Stimulated activated CD4-positive, alpha-beta T cell treated with anti-CD3 and anti-CD28 coated beads, TNF-alpha, amount 100 ng/mL, for 24 hours (primary cell): ENCODE results near the gene ITGA11.
"Not testable (repeated sequence)": the region's sequence is repeated elsewhere in the genome, so short reads cannot be mapped to it uniquely, and the experiment has no call there.

Experiments
- DNase-seq, 3 experiments: peaks; one replicate each; pipeline ENCODE4 v3.0.0-alpha.2; 2020; ENCODE audit warnings: low read depth in 3 of 3

Gene ITGA11

DNA sequence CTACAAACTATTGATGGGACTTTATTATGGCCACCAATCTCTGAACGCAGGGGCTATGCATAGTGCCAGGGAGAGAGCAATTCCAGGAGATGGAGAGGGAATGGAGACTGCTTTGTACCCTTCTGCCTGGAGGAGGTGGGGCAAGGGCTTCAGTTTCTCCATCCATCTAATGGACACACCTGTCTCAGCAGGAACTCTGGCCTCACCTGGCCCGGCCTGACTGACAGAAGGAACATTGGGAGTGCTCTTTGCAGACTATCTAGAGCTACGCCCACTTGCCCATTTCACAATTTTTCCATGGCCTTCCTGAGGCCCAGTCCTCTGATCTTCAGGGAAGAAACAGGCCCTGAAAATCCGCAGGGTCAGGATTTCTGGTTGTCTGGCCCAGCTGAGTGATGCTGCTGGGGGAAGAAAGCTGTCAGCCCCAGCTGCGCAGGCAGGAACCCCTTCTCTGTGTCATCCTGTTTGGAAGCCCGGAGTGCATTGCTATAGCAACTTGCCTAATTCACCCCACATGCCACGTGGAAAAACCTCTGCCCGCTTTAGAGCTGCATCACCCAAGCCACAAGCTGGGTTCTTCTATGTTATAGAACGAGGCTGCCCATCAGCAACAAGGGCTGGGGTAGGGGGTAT is 6.4 kb downstream of the ITGA11 start:
- no peak for DNase-seq

DNA sequence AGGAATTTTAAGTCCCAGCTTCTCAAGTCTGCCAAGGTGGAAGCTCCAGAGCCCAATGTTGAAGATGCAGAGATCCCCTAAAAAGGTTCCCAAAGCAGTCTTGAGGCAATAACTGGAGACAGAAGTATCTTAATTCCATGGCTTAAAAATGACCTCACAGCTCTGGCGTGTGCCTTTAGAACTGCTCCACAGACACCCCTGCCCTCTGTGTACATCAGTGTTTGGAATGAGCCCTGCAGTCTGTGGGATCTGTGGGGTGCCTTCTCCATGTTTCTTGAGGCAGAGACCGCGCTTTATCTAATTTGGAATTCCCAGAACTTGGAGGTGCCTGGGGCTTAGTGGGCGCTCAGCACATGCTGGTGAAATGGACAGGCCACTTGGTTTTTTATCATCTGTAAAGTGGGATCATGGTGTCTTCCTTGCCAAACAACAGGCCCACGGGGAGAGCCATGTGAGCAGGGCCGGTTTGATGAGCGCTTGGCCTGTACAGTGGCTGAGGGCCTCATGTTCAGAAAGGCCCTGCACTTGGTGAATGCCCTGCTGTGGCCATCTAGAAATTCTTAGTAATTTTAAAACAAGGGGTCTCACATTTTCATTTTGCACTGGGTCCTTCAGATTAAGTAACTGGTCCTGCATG is 7.1 kb downstream of the ITGA11 start:
- no peak for DNase-seq

DNA sequence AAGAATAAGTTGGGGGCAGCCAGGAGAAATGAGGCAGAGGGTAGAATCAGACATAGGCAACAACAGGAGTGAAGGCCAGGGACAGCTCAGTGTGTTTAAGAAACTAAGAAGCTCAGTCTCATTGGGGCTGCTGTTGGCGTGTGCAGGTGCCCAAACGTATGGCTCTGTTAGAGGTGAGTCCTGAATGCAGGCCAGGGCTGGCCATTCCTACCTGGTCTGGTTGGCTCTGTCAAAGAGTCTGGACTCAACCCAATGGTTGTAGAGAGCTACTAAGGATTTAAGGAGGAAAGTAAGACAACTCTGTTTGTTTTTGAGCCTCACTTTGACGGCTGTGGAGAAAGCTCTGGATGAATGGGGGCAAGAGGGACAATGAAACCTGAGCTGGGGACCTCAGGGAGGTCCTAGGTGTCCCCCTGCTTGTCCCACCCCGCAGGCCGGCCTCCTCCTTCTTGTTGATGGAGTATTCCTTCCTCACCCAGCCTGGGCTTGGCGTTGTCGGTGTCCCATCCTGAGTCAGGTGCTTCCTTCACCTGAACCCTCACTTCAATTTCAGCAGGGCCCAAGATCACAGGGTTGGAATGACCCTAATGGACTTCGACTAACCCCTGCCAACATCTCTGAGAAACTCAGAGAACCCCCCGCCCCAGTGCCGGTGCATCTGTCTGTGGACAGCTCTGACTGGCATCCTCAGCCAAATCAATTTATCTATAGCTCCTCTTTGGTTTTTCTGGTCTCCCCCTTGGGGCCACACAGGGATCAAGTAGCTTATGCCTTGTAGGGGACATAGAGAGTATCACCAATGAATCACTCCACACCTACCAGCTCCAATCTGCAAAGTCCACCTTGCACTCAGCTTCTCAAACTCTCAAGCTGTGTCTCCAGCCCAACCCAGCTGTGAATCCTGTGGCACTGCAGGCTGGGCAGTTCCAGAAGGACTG is 8.3 kb downstream of the ITGA11 start:
- no peak for DNase-seq

DNA sequence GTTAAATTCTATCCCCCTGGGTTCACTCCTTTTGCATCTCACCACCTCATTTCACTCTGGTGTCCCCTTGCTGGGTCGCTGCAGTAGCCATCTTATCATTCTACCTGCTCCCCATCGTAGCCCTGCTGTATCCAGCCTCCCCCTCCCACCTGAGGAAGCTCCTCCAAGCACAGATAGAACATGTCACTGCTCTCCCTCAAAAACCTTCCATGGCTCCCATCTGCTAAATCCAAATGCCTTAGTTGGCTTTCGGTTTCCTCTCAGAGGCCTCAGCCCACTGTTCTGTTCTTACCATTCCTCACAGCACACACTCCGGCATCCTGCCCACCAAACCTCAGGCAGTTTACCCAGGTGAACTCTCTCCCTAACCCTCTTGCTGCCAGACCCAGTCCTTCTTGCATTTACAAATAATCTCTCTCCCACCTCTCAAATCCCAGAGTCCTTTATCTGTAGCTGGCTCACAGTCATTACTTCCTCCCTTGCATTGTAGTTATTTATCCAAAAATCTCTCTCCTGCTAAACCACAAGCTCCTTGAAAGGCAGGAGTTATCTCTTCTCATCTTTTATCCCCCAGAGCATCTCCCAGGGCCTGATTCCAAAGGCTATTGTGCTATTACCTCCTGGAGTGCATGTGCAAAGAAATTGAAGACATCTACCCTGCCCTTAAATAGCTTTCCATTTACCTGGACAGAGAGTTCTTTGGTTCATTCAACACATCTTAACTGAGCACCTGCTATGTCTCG is 9.4 kb downstream of the ITGA11 start:
- DNase-seq, result not testable (repeated sequence)

DNA sequence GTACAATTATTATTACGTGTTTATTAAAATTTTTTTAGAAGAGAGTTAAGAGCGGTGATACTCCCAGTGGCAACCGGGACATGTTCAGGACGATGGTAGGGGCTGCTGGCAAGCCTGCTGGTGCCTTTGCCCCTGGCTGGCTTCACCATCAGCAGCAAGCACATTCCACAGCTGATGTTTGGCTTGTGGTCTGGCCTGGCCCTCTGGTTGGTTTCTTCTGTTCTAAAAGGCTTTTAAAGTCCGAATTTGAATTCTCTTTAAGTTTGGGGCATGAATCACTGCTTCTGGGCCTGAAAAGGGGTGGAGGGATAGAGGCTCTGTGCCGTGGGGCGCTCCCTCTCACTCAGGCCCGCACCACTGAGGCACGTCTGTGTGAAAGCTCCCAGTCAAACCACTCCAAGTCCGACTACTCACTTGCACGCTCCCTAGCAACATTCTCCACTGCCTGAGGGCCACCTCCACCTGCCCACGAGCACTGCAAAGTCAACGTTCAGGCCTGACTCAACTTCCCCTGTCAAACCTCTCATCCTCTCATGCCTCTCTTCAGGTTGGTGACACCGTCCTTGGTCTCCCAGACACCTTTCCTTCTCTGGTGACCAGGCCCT is 10.1 kb downstream of the ITGA11 start:
- DNase-seq, result no peak

DNA sequence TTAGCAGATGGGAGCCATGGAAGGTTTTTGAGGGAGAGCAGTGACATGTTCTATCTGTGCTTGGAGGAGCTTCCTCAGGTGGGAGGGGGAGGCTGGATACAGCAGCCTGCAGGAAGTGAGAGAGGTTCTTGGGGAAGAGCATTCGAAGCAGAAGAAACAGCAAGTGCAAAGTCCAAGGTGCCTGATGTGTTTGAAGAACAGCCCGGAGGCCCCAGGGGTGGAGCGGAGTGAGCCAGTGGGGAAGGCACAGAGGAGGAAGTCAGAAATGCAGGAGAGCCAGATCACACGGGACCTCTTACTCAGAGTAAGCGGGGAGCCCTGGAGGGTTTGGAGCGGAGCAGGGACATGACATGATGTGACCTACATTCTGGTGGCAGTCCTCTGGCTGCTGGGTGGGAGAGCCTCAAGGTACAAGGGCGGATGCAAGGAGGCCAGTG is 10.8 kb downstream of the ITGA11 start:
- DNase-seq, result no peak

DNA sequence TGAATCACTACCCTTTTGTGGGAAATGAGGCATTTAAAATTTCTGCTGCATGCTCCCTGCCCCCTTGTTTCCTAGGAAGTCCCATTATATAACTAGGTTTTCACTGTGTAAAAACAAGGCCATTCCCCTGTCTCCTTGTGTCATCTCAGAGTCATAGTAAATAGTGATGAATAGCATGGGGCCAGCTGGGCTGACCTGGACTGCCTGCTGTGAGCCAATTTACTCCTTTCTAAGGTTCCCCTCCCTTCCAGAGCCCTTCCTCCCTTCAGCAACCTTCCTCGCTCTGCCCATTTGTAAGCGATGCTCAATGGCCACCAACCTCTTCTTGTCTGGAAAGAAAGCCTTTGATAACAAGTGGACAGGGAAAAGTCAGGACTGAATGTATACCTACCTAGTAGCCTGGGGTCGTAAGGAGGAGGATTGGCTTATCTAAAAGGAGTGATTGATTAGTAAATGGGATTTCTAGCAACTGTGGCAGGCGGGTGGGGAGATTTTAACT is 11.7 kb downstream of the ITGA11 start:
- no peak for DNase-seq

DNA sequence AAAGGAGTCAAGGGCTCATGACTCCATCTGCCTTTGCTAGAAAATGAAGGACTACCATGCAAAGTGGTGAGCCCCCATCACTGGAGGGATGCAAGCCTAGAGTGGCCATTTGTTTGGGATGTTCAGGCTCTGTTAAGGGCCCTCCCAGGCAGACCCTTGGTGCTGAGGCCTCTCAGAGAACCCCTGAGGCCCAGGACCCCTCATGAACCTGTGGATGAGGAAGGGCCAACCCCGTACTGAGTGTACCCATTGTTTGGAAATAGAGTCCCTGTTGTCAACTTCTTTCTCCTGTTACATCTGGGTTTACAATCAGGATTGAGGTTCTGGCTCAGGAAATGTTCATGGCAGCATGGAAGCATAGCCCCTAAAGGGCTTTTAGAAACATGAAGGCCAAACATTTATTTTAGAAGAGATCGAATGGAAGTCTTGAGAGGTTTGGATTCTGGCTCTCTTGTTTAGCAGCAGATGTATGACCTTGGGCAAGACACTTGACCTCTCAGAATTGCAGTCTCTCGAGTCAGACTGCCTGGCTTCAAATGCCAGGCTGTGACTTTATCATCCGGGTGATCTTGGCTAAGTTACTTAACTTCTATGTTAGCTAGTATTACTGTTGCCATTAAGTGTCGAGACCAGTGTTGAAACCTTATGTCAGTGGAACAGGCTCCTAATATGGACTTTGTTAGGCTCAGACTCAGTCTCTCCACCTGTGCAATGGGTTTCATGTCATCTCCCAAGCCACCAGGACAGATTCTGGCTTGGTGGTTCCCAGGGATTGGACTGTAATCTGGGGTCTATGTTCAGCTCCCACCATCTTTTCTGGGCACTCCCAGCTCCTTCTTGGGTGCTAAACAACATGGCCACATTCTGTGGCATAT is 12.4 kb downstream of the ITGA11 start:
- no peak for DNase-seq

DNA sequence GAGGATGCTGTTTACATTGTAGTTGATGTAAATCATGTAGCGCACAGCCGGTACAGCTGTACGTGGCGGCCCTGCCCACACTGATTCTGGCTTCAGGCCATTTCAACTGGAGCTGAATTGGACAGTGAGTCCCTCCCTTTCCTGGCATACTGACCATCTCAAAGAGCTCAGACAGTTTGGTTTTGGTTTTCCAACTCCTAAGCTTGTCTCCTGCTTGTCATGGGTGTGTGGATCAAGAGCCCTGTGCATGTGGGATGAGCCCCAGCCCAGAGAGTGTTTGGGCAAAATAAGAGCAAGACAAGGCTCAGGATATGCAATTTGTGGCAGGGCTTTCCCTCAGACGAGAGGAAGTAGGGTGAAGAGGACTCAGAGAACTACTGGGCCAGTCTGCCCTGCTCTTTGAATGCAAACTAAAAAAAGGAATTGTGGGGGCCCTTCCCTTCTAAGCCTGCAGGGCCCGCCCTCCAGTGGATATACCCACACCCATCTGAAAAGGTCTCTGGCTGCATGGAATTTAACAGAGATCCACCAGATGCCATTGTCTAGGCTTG is 13.3 kb downstream of the ITGA11 start:
- DNase-seq, result no peak

DNA sequence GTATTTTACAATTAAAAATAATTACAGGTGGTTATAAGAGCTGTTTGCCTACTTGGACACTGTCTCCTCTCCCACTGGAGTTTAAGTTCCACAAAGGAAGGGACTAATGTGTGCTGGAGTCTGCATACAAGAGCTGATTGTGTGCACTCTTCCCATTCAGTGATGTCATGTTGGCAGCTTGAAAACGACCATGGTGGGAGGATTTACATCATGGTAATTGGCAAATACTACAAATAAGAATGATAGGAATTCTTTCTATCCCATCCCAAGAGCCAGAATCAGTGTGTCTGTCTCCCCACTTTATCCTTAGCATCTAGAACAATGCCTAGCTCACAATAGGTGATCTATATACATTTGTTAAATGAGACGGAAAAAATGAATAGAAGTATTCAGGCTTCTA is 14.1 kb downstream of the ITGA11 start:
- no peak for DNase-seq

DNA sequence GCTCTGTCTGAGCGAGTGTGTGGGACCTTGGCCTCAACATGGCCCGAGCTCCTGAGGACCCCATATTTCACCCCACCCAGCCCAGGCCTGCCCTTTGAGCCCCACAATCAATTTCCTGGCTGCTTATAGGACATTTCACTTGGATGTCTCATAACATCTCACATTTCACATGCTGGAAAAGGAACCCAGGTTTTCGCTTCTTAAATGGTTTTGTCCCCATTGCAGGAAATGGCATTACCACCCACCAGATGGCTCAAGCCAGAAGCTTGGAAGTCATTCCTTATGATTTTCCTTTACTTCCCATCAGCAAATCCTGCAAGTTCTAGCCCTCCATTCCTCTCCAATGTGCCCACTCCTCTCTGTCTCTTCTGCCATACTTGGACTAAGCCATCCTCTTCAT is 14.9 kb downstream of the ITGA11 start:
- DNase-seq, result no peak

DNA sequence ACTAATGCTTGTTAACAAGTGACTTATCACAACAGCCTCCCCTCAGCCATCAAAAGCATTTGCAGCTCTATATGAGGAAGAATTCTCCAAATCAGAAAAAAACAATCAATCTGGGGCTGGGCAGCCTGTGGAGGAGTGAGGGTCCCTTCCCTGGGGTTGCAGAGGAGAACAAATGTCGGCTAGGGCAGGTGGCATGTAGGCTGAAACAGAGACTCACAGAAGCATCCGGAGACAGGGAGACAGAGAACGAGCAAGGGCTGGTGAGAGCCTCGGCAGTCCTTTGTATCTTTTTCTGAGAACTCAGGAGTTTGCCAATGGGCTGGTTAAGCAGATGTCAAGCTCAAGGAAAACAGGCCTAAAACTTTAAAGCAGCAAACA is 15.8 kb downstream of the ITGA11 start:
- DNase-seq, result no peak

DNA sequence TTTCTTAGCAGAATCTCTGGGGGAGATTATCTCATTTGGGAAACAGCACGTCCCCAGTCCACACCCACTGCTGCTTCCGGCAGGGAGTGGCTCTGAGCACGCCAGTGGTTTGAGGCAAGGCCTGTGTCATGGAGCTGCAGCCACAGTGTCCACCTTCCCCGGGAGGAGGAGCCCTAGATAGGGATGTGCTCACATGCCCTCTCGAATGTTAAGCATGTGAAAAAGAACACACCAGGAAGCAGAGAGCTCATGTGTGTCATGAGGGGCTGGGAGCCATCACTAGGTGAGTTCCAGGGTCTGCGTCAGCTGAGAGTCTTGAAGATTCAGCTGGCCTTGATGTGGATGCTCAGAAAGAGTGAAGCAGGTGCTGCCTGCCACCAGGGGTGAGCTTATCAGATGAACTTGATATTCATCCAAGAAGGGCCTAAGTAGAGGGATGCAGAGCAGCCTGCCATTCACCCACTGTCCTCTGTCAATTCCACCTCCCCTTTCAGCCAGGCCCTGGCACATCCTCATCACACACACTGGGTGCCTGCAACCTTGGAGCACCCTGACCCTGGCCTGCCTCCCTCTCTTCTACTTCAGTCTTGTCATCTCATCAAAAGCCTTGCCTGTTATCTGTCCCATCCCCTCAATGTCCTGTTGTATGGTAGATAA is 16.3 kb downstream of the ITGA11 start:
- no peak for DNase-seq

DNA sequence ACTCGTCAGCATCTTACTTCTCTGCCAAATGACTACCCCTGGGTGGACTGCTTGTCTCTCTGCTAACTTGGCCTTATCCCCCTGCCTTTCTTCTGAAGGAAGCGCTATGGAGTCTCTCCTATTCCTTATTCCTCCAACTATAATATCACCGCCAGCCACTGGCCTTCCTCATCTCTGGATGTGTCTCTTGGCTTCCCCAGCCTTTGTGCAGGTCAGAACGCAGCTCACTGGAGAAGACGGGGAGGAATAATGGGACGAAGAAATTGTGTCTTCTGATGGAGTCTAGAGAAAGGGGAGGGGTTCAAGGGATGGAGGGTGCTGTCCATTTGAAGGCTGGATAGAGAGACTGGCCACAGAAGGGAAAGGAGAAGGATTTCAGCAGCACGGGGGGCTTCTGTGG is 16.9 kb downstream of the ITGA11 start:
- DNase-seq, result no peak

DNA sequence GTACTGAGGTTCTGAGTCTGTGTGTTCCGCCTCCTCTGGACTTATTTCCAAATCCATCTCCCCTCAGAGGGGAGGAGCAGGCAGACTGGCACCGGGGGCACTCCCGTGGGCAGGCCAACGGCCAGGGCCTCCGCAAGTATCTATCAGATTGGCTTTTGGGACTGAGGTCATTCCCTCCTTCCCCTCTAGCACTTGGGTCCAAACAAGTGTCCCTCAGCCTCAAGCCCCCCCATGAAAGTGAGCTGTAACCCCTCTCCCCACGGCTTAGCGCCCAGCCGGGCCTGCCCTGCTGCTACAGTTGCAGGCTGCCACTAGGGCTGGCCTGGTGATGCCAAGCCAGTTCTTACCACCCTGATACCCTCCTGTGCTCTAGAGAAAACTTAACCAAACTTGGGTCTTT is 17.4 kb downstream of the ITGA11 start:
- DNase-seq, result no peak

DNA sequence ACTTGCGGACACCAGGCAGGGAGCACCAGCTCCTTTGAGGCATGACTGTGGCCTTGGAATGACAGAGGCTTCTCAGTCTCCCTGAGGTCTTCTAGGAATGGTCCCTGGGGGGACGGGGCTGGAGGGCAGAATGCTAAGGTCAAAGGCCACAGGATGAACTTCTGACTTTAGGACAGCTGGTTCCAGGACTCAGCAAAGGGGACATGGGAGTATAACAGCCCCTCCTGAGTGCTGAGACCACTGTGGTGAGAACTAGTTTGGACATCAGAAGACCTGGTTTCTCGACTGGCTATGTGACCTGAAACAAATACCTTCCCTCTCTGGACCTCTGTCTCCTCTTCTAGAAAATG is 17.8 kb downstream of the ITGA11 start:
- DNase-seq, result no peak

DNA sequence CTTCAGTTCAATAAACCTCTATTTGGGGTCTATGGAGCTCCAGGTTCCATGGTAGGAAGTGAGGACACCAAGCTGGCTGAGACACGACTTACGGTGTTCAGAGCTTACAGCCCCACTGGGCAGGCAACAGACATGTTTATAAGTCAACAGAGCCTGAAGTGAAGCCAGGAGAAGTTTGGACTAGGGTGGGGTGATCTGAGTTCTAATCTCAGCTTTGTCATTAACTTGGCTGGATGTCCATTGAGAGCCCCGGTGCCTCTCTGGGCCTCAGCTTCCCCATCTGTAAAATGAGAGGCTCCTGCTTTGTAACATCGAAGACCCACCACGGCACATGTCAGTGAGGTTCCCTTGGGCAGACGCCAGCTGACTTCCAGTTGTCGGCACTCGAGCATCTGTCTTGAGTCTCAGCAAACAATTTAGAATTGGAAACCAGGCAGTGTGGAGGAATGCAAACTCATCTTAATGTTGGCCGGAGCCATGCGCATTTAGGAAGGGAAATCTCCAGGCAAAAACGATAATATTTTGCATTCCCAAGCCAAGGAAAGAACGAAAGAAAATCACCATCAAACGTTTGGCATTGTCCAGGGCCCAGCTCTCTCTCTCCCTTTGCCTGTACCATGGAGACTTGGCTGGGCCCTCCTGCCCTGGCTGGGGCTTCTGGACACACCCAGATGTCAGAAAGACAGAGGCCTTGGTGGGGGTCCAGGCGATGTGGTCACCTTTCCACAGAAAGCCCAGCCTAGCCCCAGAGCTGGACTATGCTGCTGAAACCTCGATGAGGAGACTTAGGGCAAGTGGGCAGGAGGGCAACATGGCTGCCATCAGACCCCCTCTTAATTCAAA is 18.4 kb downstream of the ITGA11 start:
- no peak for DNase-seq

DNA sequence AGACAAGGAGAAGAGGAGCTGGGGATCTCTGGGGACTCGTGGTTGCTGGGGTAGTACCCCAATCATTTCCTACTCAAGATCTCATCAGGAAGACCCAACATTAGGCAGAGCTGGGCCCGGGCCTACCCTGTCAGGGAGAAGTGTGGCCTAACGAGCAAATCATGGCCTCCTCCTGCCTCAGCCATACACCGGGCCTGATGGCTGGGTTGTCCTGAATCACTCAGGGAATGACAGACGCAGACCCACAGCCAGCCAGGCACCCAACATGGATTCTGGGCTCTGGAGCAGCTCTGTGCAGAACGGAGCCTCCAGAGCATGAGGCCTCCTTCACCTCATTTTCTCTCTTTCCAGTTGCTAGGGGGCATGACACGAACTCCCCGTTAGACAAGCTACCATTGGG is 19.7 kb downstream of the ITGA11 start:
- no peak for DNase-seq

DNA sequence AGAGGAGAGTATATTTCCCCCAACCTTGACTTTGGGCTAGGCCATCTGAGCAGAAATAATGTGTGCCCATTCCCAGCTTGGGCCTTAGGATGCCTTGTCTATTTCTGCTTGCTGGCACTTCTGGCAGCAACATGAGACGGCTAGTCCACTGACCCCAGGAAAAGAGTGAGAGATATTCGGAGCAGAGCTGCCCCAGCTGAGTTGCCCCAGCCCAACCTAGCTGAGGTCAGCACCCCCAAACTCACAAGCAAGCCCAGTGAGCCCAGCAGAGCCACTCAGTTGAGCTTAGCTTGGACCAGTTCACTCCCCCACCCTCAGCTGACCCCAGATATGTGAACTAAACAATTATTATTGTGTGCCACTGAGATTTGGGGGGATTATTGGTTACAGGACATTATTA is 20.2 kb downstream of the ITGA11 start:
- DNase-seq, result no peak
